Inferior parietal cortex (tissue), 1 donor: ENCODE measurements around the gene KAT2B.

Source experiments
- DNase-seq: peaks from one replicate; pipeline ENCODE4 v3.0.0-alpha.2; 2016; ENCODE audit errors: extremely low spot score

KAT2B gene

DNA sequence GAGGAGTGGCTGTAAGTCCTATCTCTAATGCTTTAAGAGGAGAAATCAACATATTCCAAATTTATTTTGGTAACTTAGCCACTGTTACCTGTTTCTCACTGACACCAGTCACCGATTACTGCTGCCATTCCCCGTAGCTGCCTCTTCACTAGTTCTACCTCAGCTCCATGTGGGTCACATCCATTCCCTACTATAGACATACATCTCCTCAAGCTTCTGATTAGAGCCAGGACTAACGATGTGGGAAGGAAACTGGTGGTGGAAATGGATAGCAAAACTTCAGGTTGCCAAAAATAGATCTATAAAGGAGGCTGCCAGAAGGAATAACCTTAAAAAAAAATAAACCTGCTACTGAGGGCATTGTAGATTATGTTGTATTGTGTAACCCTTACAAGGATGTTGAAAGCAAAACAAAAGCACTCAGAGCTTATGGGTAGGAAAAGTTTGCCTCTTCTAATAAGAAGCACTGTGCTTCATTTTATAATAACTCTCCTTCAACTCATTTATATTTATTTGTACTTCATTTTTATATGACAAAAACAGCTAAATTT lies 56.0 kb downstream of the KAT2B start:
- no peak for DNase-seq

DNA sequence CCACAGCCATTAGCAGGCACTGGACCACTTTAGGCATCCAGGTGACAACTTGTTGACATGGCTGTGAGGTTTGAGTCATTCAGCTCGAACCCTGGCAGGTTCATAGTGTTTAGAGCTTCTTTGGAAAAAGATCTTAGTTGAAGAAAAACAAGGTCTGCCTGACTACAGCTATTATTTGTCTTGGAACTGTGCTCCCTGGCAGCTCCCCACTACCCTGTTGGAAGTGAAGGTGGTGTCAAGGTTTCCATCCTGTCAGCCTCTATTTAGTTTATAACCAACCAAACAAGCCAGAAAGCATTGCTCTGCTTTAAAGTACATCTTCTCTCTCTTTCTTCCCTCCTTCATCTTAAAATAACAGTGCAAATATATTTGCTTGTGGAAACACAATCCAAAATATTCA lies 56.8 kb downstream of the KAT2B start:
- DNase-seq: no peak

DNA sequence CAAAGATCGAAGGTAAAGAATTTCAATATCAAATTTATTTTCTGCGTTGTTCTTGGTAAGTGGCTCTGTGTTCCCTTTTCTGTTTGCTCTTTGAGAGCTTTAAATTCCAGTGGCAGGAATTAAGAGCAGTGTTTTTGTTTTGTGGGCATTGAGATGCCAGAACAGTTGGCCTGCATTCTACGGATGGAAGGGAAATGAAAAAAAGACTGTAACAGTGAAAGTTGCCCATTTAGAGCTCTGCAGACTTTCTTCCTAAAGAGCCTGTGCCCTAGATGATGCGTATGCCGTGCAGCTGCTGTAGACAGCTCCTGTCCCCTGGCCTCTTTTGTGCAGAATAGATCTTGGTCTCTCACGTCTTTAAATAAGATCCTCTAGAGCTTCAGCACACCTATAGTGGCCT lies 58.8 kb downstream of the KAT2B start:
- no peak for DNase-seq

DNA sequence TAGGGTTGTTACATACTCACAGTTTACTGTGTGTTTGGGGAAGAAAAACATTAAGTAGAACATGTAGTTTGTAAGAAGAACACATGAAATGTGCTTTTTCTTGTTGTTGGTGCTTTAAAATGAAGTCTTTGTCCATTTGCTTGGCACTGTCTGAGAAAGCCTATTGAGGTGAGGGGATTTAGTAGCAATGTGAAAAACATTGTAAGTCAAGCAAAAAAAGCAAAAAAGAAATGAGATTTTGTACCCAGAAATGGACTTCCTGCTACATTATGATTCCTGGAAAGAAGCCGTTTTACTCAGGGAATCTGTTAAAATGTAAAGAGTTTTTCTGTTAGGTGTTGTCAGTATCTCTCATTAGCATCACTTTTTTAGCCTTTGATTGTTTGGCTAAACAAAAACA lies 59.9 kb downstream of the KAT2B start:
- DNase-seq: peak; percentile 62

DNA sequence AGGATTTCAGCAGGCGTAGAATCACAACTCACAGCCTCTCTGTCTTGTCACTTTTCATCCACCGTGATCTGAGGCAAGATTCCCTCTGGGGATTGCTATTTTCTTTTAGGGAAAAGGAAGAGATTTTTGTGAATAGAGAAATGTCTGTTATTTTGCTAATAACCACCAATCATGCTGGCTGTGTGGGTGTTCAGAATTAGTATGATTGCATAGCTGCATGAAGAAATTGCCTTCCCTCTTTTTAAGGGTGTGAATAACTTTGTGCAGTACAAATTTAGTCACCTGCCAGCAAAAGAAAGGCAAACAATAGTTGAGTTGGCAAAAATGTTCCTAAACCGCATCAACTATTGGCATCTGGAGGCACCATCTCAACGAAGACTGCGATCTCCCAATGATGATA lies 60.8 kb downstream of the KAT2B start:
- no peak for DNase-seq

DNA sequence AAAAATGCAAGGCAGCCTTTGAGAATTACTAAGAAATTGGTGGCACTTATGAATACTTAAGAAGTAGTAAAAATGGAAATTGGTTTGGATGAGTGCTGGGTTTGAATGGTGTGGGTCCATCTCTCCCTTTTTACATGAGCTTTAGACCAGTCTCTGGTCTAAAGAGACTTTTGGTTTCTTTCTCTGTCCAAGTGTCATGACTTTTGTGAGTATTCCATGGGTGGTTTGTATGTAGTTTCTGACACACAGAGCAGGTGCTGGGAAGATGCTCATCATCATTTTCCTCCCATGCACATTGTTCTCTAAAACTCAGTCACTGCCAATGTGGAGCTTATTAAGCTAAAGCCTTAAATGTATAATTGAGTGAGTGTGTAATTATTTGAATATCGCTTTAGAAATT lies 63.5 kb downstream of the KAT2B start:
- DNase-seq: no peak

DNA sequence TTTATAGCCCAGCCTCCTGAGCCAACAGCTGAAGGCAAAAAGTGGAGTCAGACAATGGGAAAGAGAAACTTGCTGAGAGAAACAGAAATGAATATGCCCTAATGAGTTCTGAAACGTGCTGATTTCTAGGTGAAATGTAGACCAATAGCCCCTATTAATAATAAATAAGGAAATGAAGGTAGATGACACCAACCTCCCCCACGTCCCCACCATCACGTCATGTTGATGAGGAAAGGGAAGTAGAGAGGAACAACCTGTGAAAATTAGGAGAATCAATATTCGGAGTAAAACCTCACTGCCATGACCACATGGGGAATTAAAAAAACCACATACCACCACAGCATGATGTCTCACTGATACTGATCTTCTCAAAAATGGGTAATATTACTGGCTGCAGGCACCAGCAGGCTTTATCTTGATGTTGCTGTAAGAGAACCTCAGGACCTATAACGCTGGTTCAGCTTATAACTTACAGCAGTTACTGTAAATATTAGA lies 64.0 kb downstream of the KAT2B start:
- DNase-seq: no peak

DNA sequence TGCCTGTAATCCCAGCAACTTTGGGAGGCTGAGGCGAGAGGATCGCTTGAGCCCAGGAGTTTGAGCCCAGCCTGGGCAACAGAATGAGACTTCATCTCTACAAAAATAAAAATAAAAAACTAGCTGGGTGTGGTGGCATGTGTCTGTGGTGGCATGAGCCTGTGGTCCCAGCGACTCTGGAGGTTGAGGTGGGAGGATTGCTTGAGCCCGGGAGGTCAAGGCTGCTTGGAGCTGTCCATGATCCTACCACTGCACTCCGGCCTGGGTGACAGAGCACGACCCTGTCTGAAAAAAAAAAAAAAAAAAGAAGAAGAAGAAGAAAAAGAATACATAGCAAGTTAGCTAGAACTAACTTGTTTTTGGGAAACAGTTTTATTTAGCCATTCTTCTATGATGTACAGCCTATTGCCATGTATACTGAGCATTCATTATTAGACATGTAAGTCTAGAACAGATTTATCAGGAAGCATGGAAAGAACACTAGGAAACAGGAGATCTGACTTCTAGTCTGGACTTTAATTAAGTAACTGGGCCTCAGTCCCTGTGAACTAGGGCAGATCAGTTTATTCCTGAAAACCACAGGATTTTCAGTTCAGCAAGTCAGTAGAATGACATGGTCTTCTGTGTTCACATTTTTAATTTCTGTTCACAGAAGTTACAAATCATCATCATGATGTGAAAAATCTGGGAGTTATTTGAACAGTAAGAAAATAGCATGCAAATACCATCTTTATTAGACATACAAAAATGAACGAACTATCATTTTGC lies 65.5 kb downstream of the KAT2B start:
- DNase-seq: no peak

DNA sequence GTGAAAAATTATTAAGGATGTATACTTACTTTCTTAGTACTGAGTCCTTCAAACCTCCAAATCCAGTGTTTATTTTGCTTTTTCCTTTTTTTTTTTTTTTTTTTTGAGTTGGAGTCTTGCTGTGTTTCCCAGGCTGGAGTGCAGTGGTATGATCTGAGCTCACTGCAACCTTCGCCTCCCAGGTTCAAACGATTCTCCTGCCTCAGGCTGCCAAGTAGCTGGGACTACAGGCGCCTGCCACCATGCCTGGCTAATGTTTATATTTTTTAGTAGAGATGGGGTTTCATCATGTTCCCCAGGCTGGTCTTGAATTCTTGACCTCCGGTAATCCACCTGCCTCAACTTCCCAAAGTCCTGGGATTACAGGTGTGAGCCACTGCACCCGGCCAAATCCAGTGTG lies 67.5 kb downstream of the KAT2B start:
- no peak for DNase-seq

DNA sequence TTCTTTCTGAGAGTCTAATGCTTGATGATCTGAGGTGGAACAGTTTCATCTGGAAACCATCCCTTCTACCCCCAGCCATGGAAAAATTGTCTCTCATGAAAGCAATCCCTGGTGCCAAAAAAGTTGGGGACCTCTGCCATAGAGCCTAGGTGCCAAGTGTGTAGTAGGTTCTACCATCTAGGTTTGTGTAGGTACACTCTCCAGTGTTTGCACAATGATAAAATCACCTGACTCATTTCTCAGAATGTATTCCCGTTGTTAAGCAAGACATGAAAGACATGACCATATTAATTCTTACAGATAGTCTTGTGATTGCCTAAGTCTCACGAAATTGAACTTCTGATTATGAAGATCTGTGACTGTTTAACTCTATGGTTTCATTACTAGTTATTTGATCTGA lies 68.6 kb downstream of the KAT2B start:
- no peak for DNase-seq

DNA sequence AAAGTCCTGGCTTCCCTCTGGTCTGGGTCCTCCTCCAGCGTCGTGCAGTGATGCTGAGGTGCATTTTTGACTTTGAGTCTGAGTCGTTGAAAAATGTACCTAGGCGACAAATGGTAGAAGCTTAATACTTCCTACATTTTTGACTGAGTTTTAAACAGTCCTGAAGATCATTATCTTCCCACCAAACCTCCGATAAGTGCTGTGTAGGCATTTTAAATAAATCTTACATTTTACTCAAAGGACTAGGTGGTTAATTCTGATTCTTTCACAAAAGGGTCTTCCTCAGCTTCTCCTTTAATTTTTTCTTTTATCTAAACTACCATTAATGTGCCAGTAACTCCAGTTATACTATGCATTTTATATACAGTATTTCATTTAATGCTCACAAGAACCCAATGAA lies 70.6 kb downstream of the KAT2B start:
- DNase-seq: no peak

DNA sequence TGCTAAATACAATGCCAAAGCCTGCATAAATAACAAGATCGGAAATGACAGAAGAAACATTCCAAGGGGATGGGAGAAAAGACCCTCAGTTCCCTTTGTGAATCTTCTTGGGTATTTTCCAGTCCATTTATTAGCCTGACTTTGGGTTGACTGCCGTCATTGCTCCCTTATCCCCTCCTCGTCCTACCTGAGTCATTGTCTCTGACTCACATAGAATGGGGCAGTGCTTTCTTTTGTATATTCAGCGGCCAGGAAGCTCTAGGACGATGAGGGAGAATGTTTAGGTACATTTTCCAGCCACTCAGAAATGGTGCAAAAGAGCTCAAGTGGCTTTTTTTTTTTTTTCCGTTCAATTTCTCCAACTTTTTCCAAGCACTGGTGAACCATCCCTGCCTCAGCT lies 71.6 kb downstream of the KAT2B start:
- DNase-seq: no peak

DNA sequence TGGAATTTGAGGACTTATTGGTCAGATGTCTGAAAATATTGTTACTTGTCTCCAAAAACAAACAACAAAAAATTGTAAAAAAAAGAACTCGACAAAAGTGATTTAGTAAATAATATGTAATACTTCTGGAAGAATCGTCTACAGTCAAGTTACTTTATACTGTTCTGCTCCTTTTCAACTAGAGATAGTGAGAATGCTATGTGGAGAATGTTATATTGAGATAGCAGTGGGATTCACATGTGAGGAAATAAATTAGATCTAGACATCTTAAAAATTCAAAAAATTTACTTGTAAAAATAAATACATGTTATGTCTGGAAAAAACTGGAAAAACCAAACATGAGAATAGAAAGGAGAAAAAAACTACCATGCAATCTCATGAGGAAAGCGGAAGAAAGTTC lies 80.8 kb downstream of the KAT2B start:
- DNase-seq: no peak

DNA sequence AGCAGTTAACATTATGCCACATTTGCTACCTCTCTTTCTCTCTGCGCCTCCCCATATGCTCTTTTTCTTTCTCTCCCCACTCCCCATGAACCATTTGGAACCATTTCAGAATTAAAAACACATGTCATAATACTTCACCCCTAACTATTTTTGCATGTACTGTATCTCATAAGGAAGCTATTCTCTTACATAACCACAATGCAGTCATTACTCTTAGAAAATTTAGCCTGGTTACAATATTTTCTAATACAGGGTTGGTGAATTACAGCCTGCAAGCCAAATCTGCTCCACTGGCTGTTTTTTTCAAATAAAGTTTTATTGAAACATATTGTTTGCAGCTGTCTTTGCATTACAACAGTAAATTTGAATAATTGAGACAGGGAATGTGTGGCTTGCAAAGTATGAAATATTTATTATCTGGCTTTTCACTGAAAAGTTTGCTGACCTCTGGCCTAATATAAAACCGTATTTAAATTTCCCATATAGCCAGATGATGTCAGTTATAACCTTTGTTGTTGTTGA lies 82.9 kb downstream of the KAT2B start:
- DNase-seq: no peak

DNA sequence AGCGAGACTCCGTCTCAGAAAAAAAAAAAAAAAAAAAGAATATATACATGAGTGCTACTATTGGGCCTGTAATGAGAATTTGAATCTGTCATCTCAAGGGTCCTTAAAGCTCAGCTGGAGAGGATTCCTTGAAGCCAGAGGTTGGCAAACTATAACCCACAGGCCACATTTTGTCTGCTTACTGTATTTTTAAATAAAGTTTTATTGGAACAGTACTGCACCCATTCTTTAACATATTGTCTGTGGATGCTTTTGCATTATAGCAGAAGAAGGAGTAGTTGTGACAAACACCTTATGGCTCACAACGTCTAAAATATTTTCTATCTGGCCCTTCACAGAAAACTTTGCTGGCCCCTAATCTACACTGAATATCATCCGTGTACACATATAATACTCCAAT lies 85.0 kb downstream of the KAT2B start:
- DNase-seq: no peak

DNA sequence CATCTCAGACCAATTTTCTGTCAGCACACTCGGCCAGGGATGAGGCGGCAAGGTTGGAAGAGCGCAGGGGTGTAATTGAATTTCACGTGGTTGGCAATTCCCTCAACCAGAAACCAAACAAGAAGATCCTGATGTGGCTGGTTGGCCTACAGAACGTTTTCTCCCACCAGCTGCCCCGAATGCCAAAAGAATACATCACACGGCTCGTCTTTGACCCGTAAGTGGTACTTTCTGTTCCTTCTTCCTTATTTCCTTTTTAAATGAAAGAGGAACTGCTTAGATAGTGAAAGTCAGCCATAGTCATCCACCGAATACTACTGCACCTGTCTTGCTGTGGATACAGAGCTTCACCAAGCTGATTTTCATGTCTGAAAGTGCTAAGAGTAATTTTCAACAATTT lies 85.7 kb downstream of the KAT2B start:
- DNase-seq: no peak

DNA sequence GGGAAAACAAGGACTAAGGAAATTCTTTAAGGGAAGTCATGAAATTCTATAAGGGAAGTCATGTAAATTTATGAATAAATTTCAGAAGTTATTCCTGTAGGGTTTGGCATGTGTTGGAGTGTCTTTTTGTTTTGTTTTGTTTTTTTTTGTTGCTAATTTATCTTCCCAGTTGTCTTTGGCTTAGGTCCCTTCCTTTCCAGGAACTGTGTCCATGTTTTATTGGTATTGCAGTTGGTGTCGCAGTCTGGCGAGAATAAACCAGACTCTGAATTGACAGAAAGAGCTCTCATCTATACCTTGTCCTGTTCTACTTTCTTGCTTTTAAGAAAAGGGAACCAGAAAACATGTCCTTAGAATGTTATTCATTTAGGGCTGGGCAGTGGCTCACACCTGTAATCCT lies 88.1 kb downstream of the KAT2B start:
- no peak for DNase-seq

DNA sequence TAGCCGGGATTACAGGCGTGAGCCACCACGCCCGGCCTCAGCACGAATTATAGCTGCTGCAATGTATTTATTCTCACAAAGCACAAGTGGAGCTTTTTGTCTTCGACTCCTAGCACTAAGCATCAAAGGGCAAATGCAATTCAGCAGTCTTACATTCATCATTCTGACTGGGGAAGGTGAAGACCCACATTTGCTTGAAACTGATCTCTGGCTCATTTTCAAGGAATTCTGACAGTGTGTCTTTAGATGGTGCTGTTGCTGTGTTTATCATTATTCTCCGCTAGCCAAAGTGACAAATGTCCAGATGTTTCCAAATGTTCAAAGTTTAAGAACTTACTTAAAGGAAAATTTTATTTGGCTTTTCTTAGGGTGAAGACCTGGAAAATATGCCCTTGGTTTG lies 89.9 kb downstream of the KAT2B start:
- peak; percentile 31 for DNase-seq

DNA sequence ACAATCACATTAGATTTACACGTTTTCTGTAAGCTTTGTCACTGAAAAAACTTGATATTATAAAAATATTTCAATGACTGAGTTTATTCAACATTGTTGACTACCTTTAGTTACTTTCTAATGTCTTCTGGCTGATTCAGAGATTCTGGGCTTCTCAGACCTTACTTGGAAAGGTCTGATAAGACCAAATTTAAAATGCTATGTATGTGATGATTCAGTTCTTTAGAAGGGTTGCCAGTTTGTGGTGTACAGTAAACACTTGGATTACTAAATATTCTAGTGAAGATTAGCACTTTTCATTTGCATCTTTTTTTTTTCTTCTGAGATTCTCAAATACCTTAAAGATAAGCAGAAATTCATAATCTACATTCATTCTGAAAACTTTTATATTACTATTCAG lies 96.0 kb downstream of the KAT2B start:
- DNase-seq: no peak

DNA sequence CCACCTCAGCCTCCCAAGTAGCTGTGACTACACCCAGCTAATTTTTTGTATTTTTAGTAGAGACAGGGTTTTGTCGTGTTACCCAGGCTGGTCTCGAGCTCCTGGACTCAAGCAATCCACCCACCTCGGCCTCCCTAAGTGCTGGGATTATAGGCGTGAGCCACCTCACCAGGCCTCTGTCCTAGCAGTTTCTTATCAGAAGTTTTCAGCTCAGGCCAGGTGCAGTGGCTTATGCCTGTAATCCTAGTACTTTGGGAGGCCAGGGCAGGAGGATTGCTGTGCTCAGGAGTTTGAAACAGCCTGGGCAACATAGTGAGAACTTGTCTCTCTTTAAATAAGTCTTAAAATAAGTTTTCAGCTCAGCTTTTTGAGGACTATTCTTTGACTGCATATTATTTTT lies 97.4 kb downstream of the KAT2B start:
- DNase-seq: no peak

DNA sequence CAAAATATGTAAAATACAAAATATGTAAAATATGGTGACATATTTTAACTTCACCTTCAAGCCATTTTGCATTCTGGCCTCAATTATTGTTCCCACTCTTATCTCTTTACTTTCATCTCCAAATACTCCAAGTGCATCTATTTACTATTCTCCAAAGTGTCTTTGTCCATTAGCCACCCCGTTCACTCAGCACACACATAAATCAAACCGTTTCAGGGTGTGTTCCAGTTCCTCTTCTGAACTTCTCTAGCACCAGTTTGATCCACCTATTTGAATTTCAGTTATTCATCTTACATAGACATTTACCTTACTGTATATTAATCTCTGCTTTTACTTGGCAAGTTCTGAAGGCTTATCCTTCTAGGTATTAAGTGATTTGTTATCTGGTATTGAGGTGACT lies 100.6 kb downstream of the KAT2B start:
- DNase-seq: no peak

DNA sequence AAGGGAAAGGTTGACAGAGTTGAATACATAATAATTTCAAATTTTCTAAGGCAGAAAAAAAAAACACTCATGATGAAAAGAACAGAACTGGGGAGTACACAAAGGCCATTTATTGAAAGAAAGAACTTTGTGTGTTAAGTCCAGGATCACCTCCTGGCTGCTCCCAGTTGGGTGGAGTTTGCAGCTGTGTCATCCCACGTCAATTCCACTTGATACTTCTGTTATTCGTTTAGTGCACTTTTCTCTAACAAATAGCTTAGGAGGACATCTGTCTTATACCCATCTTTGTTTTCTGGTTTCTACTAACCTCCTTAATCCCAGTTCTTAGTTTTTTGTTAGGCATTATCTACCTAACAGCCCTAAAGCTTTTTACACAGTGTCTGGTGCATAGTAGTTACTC lies 101.1 kb downstream of the KAT2B start:
- no peak for DNase-seq

DNA sequence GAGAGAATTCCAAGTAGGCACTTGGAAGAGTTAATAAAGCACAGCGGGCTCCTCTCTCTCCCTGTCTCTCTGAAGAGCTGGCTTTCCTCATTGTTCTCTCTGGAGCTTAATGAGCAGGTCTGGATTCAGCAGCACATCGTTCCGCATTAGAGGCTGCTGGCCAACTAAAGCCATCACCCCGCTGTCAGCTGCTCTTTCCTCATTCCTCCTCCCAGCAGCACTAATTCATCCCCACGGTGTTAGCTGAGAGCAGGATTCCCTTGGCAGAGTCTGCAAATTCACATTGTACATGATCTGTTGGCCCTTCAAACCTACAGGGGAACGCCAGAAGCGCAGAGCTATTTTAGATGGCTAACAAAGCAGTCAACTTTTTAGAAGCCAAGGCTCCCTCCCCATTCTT lies 101.6 kb downstream of the KAT2B start:
- peak; percentile 67 for DNase-seq

DNA sequence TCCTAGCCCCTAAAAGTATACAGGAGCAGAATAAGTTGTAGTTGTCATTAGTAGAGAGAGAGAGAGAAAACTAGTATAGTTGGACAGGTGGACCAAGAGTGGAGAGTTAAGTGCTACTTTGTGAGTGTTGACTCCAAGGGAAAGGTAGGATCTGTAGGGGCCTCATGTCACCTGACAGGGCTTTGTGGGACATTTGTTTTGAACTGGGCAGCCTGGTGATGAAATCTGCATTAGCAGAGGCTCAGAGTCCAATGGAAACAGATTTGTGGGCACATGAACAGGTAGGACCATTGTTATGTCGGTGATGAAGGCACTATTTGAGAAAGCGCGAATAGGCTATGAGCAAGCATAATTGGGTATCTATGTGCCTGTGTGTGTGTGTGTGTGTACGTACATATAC lies 102.3 kb downstream of the KAT2B start:
- DNase-seq: no peak
